ENCODE measurements around the gene NOS3.
"Not testable (repeated sequence)": the region's sequence is repeated elsewhere in the genome, so short reads cannot be mapped to it uniquely, and the experiment has no call there.

Gene NOS3

DNA sequence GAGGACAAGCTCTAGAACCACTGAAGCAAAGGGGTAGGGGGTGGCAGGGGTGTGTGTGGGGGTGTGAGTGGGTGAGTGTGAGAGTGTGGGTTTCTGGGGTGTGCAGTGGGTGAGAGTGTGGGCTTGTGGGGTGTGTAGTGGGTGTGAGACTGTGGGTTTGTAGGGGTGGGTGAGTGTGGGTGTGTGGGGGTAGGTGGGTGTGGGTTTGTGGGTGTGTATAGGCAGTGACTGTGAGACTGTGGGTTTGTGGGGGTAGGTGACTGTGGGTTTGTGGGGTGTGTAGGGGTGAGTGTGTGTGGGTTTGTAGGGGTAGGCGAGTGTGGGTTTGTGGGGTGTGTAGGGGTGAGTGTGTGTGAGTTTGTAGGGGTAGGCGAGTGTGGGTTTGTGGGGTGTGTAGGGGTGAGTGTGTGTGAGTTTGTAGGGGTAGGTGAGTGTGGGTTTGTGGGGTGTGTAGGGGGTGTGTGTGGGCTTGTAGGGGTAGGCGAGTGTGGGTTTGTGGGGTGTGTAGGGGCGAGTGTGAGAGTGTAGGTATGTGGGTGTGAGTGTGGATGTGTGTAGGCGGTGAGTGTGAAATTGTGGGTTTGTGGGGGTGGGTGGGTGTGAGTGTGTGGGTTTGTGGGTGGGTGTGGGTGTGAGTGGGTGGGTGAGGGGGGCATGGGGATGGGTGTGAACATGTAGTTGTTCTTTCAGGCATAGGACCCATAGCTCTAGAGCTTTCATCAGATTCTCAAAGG, 8.8 kb downstream of the NOS3 start:
- DNase-seq (ENCODE audit: low read depth in 2 of 2, low spot score in 1 of 2), result no peak

DNA sequence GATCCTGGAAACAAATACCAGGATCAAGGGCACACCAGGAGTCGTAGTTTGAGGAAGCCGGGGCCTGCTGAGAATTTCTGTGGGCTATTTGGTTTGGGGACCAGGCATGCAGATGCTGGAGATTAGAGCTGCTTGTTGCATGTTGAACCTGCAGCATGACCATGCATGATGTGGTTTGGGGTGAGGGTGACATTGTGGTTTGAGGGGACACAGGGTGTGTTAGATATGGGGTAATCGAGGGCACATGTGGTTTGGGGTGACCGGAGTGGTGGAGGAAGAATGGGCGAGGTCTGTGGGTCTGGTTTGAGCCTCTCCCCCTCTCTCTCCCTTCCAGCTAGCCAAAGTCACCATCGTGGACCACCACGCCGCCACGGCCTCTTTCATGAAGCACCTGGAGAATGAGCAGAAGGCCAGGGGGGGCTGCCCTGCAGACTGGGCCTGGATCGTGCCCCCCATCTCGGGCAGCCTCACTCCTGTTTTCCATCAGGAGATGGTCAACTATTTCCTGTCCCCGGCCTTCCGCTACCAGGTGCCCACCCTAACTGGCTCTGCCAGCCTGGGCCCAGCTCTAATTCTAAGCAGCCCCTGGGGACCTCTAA, 10.2 kb downstream of the NOS3 start:
- no peak for DNase-seq (ENCODE audit: low read depth in 2 of 2, low spot score in 1 of 2)

DNA sequence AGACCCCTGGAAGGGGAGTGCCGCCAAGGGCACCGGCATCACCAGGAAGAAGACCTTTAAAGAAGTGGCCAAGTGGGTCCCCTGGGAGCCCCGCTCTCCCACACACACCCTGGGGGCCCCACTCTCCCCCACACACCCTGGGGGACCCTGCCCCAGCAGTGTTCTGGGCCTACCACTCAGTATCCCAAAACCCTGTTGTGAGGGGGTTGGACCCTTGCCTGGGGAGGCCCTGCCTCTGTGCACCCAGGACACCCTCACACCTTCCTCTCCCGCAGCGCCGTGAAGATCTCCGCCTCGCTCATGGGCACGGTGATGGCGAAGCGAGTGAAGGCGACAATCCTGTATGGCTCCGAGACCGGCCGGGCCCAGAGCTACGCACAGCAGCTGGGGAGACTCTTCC, 10.7 kb downstream of the NOS3 start:
- no peak for DNase-seq (ENCODE audit: low read depth in 2 of 2, low spot score in 1 of 2)

DNA sequence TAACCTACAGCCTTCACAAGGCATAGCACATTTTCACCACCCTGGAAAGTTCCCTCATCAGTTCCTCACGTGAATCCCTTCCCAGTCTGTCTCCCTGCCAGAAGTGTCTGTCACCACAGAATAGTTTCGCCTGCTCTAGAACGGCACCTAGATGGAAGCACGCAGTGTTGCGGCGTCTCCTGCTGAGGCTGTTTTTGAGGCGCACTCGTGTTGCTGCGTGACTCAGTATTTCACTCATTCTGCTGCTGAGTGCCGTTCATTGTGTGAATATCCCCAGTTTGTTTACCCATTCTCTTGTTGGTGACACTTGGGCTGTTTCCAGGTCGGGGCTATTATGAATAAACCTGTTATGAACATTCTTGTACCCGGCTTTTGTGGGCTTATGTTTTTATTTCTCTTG, 12.8 kb downstream of the NOS3 start:
- DNase-seq (ENCODE audit: low read depth in 2 of 2, low spot score in 1 of 2), result no peak

DNA sequence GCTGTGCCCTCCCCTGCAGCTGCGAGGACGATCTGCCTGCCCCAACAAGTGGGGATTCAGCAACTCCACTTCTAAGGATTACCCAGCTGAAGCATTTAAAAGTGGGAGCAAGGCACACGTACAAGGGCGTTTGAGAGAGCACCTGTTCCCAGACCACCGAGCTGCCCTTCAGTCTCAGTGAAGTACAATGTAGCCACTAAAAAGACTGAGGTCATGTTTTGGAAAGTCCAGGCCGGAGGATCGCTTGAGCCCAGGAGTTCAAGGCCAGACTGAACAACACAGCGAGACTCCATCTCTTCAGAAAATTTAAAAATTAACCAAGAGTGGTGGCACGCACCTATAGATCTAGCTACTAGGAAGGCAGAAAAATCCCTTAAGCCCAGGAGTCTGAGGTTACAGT, 14.7 kb downstream of the NOS3 start:
- no peak for DNase-seq (ENCODE audit: low read depth in 2 of 2, low spot score in 1 of 2)

DNA sequence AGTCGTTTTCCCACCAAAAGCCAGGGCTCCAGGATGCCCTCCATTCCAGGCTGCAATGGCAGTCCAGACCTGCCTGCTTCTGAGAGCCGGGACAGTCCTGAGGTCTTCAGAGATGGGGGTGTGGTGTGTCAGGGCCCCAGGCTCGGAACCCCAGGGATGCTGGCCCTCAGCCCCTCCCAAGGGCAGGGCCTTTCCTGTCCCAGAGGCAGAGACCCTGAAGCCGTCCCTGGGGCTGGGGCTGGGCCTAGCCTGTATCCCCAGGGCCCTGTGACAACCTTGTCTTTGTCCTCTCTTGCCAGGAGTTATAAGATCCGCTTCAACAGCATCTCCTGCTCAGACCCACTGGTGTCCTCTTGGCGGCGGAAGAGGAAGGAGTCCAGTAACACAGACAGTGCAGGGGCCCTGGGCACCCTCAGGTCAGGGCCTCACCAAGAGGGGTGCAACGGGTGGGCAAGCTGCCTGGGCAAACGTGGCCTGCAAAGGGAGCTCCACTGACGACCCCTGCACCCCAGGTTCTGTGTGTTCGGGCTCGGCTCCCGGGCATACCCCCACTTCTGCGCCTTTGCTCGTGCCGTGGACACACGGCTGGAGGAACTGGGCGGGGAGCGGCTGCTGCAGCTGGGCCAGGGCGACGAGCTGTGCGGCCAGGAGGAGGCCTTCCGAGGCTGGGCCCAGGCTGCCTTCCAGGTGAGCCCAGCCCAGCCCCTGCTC, 15.9 kb downstream of the NOS3 start:
- DNase-seq (ENCODE audit: low read depth in 2 of 2, low spot score in 1 of 2), result no peak

DNA sequence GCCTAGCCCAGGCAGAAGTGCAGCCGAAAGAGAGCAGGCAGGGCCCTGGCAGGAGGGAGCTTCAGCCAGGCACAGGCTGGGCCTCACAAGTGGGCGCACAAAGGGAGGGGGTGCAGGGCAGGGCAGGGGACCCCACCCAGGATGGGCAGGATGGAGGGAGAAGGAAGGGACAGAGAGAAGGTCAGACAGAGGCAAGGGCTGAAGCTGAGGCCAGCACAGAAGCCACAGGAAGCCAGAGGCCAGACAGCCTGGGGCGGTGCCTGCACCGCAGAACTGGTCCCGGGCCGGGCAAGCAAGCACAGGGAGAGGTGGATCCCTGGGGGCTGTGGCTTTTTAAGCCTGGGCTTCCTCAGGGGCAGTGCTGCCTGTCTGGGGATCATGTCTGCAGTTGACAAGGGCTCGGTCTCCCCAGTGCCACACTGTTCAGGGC, 16.7 kb downstream of the NOS3 start:
- no peak for DNase-seq (ENCODE audit: low read depth in 2 of 2, low spot score in 1 of 2)

DNA sequence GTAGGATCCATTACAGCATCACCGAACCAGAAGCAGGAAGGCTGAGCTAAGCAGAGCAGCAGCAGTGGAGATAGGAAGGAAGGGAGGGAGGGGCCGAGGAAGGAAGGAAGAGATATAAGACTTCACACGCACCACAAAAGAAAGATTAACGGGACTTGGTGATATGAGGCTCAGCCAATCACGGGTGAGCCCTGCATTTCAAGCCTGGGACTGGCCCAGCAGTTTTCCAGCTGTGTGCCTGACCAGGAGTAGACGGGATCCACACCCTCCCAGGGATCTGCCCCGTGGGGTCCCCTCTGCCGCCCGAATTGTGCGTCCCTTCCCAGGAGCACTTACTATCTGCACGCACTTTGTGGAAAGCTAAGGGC, 17.3 kb downstream of the NOS3 start:
- no peak for DNase-seq (ENCODE audit: low read depth in 2 of 2, low spot score in 1 of 2)

DNA sequence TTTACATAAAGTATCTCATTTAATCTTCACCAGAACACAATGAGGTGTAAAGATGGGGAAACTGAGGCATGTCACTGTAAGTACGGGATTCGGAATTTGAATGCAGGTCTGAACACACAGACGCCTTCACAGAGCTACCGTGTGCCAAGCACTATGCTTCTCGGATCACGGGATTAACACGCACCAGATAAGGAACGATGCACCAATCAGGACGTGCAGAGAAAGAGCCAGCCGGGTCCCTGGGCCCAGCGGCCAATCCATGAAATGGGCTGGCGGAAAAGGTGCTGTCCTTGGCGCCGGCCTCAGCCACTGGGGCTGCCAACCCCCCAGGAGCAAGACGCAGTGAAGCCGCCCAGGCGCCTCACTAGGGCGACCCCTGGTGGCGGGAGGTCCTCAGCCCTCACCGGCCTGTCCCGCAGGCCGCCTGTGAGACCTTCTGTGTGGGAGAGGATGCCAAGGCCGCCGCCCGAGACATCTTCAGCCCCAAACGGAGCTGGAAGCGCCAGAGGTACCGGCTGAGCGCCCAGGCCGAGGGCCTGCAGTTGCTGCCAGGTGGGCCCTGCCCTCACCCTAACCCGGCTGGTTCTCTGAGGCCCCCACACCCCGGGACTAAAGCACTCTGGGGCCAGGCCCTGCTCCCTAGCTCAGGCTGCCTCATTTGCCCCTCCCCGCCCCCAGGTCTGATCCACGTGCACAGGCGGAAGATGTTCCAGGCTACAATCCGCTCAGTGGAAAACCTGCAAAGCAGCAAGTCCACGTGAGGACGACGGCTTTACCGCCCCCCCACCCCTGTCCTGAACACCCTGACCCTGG, 17.9 kb downstream of the NOS3 start:
- DNase-seq (ENCODE audit: low read depth in 2 of 2, low spot score in 1 of 2), result peak; percentile 48 to 69

DNA sequence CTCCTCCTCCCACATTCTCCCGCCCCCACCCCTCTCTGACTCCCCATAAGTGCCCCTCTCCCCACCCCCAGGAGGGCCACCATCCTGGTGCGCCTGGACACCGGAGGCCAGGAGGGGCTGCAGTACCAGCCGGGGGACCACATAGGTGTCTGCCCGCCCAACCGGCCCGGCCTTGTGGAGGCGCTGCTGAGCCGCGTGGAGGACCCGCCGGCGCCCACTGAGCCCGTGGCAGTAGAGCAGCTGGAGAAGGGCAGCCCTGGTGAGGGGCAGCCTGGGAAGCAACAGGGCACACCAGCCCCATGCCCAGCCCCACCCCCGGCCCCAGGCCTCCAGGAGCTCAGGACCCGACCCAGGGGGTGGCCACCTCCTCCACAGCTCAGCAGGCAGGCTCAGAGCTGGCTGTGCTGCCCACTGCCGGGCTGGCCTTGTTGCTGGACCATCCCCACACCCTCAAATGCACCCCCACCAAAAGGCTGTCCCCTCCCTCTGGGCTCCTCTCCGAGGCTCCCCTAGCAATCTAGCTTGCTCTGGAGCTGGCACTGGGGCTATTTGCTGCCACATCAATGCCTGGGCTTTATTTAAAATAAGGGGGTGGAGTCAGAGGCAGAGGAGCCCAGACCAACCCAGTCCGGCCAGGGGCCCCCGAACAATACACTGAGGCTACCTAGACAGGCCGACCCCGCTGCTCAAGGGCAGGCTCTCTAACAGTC, 18.7 kb downstream of the NOS3 start:
- DNase-seq (ENCODE audit: low read depth in 2 of 2, low spot score in 1 of 2), result no peak

DNA sequence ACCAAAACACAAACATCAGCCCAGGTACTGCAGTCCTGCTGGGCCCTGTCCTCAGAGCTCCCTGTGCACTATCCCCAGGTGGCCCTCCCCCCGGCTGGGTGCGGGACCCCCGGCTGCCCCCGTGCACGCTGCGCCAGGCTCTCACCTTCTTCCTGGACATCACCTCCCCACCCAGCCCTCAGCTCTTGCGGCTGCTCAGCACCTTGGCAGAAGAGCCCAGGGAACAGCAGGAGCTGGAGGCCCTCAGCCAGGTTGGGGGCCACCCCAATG, 19.2 kb downstream of the NOS3 start:
- no peak for DNase-seq (ENCODE audit: low read depth in 2 of 2, low spot score in 1 of 2)

DNA sequence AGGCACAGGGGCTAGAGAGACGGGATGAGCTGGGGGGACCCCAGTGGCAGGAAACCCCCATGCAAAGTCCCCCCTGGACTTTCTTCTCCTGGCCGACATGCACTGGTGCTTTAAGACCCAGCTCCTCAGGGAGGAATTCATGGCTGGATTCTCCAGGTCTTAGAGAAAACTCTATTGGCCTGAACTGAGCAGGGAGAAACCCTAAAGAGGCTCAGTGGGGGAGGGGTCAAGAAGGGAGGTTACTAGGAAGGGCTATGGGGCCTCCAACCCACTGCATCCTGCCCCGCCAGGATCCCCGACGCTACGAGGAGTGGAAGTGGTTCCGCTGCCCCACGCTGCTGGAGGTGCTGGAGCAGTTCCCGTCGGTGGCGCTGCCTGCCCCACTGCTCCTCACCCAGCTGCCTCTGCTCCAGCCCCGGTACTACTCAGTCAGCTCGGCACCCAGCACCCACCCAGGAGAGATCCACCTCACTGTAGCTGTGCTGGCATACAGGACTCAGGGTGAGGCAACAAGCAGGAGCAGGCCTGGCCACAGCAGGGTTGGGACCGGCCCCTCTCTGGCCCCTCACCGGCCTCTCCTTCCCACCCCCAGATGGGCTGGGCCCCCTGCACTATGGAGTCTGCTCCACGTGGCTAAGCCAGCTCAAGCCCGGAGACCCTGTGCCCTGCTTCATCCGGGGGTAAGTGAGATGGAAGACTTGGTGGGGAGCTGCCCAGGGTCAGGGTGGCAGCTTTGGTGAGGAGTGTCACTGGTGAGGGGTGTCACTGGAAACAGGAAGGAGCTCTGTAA, 19.7 kb downstream of the NOS3 start:
- DNase-seq (ENCODE audit: low read depth in 2 of 2, low spot score in 1 of 2), result no peak

DNA sequence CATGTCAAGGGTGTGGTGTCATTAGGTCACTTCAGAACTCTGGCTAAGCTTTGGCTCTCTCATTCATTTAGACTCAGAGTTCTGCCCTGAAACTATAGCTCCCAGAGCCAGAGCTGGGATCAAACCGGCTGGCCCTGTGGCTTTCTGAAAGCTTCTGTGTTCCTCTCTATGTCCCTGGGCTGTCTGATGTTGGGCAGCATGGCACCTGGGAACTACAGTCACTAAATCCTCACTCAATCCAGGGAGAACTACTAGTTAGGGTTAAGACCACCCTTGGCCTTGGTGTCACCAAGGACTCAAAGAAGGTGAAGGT, 20.2 kb downstream of the NOS3 start:
- DNase-seq (ENCODE audit: low read depth in 2 of 2, low spot score in 1 of 2), result no peak

DNA sequence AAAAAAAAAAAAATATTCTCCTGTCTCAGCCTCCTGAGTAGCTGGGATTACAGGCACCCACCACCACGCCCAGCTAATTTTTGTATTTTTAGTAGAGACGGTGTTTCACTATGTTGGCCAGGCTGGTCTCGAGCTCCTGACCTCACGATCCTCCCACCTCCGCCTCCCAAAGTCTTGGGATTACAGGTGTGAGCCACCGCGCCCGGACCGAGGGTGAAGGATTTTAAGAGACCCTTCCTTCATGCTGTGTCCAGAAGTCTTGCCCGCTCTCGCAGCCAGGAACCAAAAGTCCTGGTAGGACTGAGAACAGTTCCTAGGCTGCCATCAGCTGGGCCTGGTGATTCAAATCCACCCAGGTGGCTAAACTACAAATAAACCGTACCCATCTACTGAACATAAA, 20.8 kb downstream of the NOS3 start:
- not testable (repeated sequence) for DNase-seq (ENCODE audit: low read depth in 2 of 2, low spot score in 1 of 2)

DNA sequence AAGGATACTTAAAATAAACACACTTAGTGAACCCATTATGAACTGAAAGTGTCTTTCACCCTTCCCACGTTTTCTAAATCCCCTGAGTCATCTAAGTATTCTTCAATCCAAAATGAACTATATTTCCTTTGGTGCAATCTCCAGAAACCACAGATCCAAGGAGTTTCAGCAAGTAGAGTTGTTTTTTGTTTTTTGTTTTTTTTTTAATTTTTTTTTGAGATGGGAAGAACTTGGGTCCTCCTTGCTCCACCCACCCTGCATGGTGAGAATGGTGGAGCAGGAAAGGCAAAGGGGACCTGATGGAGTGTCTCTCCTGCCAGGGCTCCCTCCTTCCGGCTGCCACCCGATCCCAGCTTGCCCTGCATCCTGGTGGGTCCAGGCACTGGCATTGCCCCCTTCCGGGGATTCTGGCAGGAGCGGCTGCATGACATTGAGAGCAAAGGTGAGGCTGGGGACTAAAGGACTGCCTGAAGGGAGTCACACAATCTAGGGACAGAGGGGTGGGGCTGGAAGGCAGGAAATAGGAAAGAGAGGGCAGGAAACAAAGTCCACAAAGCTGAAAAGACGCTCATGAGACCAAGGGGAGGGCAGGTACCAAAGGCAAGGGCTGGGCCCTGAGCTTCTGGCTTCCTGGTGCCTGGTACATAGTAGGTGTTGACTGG, 21.3 kb downstream of the NOS3 start:
- no peak for DNase-seq (ENCODE audit: low read depth in 2 of 2, low spot score in 1 of 2)

DNA sequence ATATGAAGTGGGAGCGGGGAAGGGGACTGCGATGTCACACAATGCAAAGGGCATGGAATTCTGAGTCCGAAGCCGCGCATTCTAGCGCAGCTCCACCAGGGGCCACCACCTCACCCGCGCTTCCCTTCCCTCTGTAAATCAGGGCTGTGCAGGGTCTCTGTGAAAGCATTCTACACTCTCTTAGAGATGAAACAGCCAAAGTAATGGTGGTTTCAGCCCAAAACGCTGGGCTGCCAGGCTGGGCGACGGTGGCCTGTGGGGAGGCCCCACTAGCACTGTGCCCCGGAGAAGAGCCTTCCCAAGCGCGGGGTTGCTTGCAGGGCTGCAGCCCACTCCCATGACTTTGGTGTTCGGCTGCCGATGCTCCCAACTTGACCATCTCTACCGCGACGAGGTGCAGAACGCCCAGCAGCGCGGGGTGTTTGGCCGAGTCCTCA, 22.1 kb downstream of the NOS3 start:
- no peak for DNase-seq (ENCODE audit: low read depth in 2 of 2, low spot score in 1 of 2)

DNA sequence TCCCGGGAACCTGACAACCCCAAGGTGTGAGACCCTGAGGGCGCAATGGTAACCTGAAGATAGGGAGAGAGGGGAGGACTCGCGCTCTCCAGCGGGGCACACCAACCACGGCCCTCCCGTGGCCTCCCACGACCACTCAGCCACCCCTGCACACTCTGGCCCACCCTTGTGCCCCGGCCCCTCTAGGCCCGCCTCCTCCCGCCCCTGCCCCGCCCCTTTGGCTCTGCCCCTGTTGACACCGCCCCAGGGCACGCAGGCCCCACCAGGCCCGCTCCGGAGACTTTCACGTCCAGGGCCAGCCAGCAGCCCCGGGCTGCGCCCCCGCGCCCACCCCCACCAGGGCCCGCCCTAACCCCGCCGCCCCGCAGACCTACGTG, 22.5 kb downstream of the NOS3 start:
- DNase-seq (ENCODE audit: low read depth in 2 of 2, low spot score in 1 of 2), result no peak

DNA sequence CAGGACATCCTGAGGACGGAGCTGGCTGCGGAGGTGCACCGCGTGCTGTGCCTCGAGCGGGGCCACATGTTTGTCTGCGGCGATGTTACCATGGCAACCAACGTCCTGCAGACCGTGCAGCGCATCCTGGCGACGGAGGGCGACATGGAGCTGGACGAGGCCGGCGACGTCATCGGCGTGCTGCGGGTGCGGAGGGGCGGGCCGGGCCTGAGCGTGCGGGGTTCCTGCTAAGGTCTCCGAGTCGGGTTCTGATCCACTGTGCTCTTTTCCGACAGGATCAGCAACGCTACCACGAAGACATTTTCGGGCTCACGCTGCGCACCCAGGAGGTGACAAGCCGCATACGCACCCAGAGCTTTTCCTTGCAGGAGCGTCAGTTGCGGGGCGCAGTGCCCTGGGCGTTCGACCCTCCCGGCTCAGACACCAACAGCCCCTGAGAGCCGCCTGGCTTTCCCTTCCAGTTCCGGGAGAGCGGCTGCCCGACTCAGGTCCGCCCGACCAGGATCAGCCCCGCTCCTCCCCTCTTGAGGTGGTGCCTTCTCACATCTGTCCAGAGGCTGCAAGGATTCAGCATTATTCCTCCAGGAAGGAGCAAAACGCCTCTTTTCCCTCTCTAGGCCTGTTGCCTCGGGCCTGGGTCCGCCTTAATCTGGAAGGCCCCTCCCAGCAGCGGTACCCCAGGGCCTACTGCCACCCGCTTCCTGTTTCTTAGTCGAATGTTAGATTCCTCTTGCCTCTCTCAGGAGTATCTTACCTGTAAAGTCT, 23.1 kb downstream of the NOS3 start:
- peak; percentile 66 to 78 for DNase-seq (ENCODE audit: low read depth in 2 of 2, low spot score in 1 of 2)

DNA sequence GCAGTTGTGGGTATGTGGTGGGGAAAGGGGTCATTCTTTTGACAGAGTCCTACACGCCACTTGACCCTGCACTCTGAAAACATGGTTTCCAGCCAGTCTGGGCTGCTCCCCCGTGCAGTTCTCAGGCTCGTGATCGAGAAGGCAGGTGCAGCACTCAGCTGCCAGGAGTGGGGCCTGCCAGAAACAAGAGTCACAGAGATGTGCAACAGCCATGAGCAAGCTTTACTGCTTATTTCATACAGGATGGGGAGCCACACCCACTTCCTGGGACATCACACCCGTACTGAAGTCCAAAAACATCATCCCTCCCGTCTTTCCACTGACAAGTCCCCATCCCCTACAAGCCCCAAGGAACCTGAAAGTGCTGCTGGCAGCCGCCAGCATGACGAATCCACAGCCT, 24.1 kb downstream of the NOS3 start:
- no peak for DNase-seq (ENCODE audit: low read depth in 2 of 2, low spot score in 1 of 2)
